PC-9 (cell line): ENCODE results near the gene MBD3.

Experiments used
- CTCF ChIP-seq: fragments of 200-600 bp; sonication (generic); conservative IDR thresholded peaks from 2 replicates; pipeline ENCODE4 v1.6.1; 2017; ENCODE audit warnings: mixed run types, antibody characterized with exemption, mild to moderate bottlenecking, moderate library complexity
- EZH2 ChIP-seq: fragments of 200-600 bp; sonication (generic); IDR thresholded peaks from 2 replicates; pipeline ENCODE4 v1.8.0; 2017; ENCODE audit warnings: antibody characterized with exemption, low read depth

GRCh38 chr19:1610579-1610978 is 17.9 kb upstream of the MBD3 start:
- no peak for TF ChIP-seq CTCF
- TF ChIP-seq EZH2, result no peak
